ENCODE data around the gene GJB4.

Gene GJB4

DNA sequence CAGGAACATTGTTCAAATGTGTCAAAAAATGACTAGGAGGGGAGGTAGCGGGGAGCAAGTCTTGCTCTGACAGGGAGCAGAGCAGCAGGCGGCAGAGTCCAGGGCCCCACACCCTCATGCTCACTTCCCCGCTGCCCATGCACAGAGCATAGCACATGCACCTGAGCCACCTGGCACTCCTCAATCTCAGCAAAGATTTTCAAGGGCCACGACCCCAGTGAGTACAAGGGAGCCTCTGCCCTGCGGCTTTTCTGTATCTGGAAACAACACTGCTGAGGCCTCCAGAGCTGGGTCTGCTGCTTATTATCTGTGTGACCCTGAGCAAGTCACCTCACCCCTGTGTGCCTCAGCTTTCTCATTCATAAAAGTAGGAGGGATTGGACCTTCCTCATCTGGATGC lies 20.4 kb downstream of the GJB4 start:
- no peak for FAIRE-seq

- FAIRE-seq = no peak
These were observed 21.0 kb downstream of the GJB4 start for GRCh38 chr1:34780528-34780927.

DNA sequence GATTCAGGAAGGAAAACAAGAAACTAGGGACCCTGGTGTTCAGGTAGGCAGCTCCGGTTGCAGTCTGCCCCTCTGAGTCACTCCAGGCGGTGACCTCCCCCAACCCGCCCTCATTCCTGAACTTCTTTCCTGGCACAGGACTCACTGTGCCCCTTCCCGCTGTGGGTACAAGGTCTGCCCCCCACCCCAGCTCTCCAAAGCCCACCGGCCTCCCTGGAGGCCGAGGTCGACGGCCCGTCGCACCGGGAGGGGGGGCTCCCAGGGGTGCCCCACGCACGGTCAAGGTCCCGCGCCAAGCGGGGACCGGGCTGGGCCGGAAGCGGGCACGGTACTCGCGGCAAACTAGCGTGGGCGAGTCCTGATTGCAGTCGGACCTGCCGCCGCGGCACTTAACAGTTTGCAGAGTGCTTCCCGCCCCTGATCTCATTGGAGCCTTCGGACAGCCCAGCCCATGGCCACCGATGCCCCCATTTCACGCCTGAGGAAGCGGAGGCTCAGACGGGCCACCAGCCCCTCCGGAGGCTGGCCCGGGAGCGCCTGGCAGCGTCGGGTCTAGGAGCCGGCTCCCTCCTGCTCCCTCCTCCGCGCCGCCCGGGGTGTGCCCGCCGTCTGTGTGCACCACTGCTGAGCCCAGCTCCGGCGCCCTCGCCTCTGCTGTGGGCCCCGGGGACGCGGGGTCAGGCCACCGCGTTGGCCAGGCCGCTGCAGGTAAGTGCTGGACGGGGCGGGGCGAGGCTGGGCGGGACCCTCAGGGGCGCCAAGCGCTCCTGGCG lies 21.7 kb downstream of the GJB4 start, which contains the start of gene GJB3:
GJB3 (plus strand) TSS at position 144 of the 773 bp plus-strand sequence. CDS start 3,549 bp downstream, outside the sequence.
- no peak for FAIRE-seq

DNA sequence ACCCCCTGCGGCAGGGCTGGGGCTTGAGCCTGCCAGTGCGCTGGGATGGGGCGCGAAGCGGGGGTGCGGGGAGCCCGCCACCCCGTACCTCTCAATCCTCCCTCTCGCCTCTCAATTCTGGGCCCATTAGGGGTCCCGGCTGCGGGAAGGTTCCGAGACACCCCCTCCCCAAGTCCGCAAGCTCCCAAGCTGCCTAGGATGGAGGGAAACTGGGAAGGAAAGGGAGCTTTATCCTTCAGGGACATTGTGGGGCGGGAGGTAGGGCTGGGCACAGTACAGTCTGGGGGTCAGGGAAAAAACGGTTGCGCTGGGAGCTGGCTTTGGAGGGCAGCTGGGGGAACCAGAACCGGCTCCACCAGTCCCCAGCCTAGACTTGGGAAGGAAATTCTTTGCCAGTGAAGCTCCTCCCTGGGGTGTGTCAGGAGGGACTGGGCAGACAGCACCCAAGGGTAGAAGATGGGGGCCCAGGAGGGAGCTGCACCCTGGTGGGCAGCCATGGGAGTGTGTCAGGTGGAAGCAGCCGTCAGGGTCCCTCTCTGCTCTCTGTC lies 22.4 kb downstream of the GJB4 start:
- FAIRE-seq = no peak

GRCh38 chr1:34784751-34785221 lies 25.2 kb downstream of the GJB4 start:
- FAIRE-seq = no peak

GRCh38 chr1:34785231-34785874 lies 25.8 kb downstream of the GJB4 start:
- no peak for FAIRE-seq

GRCh38 chr1:34785875-34786470 lies 26.4 kb downstream of the GJB4 start:
- FAIRE-seq = no peak

GRCh38 chr1:34786521-34787325 lies 27.2 kb downstream of the GJB4 start:
- FAIRE-seq = no peak

- no peak for FAIRE-seq
These were observed 28.2 kb downstream of the GJB4 start for GRCh38 chr1:34787461-34788420.

DNA sequence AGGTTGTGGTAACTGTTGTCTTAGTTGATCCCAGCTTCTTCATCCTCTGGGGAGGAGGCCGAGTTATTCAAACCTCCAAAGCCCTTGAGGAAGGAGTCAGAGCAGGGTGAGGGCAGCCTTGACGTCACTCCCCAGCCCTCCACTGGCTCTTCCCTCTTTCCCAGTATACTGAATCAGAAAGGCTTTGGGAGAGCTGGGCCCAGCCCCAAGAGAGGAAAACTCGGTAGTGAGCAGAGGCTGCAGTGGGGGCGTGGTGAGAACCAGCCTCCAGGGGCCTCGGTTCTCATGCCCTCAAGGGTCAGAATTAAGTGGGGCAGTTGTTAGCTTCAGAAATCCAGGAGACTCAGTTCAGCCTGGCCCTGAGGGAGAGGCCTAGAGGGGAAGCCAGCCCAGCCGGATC lies 31.4 kb downstream of the GJB4 start:
- FAIRE-seq = no peak

DNA sequence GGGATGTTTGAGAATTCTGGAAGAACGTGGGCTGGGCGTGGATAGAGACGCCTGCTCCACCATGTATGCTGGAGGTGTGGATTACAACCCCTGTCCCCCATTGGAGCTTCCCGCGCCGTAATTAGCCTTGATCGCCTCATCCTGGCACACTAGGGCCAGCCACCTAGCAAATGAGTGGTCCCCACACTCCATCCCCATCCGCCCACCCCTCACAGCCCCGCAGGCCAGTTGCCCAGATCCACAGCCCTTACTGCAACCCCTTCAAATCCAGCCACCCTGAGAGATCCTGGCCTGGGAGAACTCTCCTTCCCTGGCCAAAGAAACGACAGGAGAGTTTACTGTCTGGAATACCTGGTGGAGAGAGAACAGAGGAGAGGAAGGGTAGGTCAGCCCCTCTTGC lies 32.9 kb downstream of the GJB4 start:
- no peak for FAIRE-seq

DNA sequence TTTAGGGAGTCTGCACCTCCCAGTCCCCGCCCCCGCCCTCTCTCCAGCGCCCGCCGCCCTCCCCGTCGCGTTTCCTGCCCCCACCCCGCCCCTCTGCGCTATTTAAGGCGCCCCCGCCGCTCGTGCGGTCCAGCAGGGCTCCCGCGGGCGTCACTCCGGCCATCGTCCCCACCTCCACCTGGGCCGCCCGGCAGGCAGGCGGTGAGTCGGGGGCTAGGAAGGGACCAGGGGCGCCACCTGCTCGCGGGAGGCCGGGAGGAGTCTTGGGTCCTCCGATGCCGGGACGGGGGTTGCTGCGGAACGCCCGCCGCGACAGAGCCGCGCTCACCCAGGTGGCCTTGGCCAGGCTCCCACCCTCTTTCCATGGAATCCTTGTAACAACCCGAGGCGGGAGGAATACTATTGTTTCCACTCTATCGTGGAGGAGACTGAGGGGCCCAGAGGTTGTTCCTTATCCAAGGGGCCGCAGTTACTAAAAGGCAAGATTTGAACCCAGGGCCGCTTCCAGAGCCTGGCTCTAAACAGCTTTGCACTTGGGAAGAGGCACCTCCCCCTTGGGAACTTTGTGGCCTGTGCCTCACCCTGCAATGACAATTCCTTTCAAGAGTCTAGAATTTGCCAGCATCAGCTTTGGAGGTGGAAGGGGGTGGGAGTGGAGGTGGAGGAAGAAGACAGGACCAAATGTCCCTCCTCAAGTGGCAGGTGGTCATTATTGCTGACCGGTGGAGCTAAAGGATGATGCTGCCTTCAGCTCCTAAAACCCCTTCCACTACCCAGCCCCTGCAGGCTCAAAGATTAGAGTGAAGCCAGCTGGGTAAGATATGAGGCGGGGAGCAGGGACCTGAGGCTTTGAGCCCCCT lies 33.6 kb downstream of the GJB4 start, which contains the start of gene GJA4:
GJA4 (plus strand) TSS at position 132 of the 860 bp plus-strand sequence. CDS start 1,215 bp downstream, outside the sequence.
- FAIRE-seq = no peak

- no peak for FAIRE-seq
These were observed 34.7 kb downstream of the GJB4 start for GRCh38 chr1:34794001-34794789.

DNA sequence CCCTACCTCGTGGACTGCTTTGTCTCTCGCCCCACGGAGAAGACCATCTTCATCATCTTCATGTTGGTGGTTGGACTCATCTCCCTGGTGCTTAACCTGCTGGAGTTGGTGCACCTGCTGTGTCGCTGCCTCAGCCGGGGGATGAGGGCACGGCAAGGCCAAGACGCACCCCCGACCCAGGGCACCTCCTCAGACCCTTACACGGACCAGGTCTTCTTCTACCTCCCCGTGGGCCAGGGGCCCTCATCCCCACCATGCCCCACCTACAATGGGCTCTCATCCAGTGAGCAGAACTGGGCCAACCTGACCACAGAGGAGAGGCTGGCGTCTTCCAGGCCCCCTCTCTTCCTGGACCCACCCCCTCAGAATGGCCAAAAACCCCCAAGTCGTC lies 35.2 kb downstream of the GJB4 start:
- no peak for FAIRE-seq

GRCh38 chr1:34795916-34796315 lies 36.4 kb downstream of the GJB4 start:
- FAIRE-seq = no peak

DNA sequence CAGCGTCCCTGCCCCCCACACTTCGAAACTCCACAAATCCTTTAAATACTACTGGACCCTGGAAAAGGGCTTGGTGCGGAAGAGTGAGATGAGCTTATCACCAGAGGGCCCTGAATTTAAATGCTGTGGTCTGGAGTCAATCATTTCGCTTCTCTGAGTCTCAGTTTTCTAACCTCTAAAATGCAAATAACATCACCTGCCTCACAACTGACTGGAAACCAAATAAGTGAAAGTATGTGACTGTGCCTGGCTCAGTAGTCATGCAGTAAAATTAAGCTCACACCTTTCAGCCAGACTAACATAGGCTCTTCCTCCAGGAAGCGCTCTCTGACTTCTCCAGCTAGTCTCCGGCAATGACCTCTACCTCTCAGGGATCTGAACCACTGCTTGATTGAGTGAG lies 37.5 kb downstream of the GJB4 start:
- no peak for FAIRE-seq

- no peak for FAIRE-seq
These were observed 40.7 kb downstream of the GJB4 start for GRCh38 chr1:34800214-34800613.

- no peak for FAIRE-seq
These were observed 44.2 kb downstream of the GJB4 start for GRCh38 chr1:34803770-34804169.

DNA sequence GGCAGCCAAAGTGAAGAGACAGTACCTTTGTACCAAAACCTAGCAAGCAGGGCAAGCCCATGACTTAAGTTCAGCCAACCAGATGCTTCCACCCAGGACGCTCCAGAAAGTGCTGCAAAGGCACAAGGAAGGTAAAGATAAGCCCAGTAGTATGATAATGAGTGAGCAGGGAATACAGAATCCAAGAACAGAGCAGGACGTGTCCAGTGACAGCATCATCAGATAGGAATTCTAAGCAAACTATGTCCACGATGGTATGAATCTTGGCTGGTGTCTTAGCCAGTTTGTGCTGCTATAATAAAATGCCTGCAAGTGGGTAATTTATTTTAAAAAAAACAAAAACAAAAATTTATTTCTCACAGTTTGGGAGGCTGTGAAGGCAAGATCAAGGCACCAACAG lies 46.9 kb downstream of the GJB4 start:
- no peak for FAIRE-seq
